NCI-H2196 treated with DMSO at 0.1 percent for 48 hours (cell line): ENCODE results near the gene RAB5A.
"Not testable (repeated sequence)": the region's sequence is repeated elsewhere in the genome, so short reads cannot be mapped to it uniquely, and the experiment has no call there.

Source experiments
- DNase-seq: peaks from one replicate; lab custom pipeline; 2025; ENCODE audit not compliant: unreplicated experiment; lab: John Stamatoyannopoulos, UW

Gene RAB5A

DNA sequence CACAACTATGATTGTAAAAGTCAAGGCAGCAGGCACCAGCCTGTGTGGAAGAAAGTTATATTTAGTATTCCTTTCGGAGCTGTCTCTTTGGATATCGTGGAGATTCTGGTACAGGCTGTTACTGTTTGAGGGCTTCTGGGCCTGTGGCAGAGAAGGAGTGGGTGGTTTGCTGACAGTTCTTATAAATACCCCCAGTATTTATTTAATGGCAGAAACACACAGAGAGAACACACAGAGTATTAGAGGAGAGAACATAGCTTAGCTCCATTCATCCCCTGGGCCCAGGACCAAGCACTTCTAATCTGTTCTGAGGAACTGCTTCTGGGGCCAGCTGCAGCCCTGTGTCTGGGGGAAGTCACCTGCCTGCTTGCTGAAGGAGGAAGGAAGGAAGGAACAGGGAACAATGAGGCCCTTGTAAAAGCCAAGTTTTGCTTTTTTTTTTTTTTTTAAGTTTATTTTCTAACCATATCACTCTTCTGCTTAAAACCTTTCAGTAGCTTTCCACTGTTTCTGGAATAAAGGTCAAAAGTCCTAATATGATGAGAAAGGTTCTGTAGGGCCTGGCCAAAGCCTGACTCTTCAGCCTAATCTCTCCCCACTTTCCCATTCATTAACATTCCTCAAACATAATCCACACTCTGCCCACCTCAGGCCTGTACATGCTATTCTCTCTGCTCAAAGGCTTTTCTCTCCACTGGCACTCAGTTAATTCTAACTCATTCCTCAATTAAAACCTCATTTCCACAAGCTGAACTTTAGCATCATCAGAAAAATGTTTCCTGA, 76.9 kb downstream of the RAB5A start:
- DNase-seq: no peak

DNA sequence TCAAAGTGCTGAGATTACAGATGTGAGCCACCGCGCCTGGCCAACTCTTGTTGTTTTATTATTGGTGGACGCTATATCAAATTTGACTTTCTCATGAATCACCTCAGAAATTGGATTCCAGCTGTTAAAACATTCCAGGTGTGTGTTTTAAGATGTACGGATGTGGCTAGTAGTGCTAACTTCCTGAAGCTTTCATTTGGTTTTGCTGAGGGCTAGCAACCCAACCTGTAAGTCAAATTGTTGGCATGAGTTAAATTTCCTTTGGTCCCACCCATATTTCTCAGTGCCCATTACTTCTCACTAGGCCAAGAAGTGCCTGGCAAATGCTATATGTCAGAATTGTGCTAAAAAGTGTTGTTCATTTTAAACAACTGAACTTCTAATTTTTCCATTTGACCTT, 80.2 kb downstream of the RAB5A start:
- DNase-seq: no peak

DNA sequence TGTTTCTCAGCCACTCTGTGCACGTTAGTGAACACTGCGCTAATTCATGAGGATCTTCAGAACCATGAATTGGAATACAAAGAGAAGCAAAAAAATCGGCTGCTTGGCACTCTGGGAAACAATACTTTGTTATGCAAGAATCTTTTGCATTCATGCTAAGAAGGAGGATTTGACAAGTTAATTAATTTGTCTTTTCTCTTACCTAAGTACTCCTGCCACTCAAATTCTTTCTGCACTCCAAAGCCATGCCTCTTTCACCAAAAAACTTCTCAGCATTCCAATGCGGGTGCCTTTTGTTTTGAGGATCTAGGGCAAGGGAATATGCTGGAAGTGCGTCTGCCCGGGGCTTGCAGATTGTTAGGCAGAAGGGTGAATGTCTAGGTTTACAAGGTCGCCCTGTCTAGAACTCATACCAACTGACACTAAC, 82.0 kb downstream of the RAB5A start:
- no peak for DNase-seq

DNA sequence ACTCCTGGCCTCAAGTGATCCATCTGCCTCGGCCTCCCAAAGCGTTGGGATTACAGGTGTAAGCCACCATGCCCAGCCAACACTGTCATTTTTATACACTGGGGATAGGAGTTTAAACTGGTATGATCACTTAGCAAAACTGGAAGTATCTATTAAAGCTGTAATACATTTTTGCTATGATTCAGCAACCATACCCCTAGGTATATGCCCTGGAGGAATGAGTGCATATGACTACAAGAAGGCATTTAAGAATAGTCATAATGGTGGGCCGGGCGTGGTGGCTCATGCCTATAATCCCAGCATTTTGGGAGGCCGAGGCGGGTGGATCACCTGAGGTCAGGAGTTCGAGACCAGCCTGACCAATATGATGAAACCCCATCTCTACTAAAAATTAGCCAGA, 85.0 kb downstream of the RAB5A start:
- not testable (repeated sequence) for DNase-seq
